K562 (cell line): ENCODE results near the gene INHBC. TPM values are rescaled to one million over a fixed set of nuclear protein-coding genes. Genes with fewer than 3 reads are reported as not detected.

ENCODE experiments used
- CGGBP1 ChIP-seq: fragments of 250-450 bp; sonication (Bioruptor Pico); IDR thresholded peaks from 2 replicates; pipeline ENCODE4 v1.9.0; 2021; ENCODE audit warnings: mild to moderate bottlenecking
- FOXK2 ChIP-seq, 2 experiments: fragments of 450-650 bp; IDR thresholded peaks in 1 of 2; conservative IDR thresholded peaks in 1 of 2; 2 replicates each; pipeline ENCODE4 v1.6.1; 2016; ENCODE audit warnings: low read depth in 2 of 2, mild to moderate bottlenecking in 1 of 2
- HCFC1 ChIP-seq: IDR thresholded peaks from 2 replicates; pipeline ENCODE4 v1.6.1; 2012; ENCODE audit warnings: low read depth, low read length, improper control_type of control experiment
- HDAC8 ChIP-seq: fragments of 450-650 bp; IDR thresholded peaks from 2 replicates; pipeline ENCODE4 v1.6.1; 2016; ENCODE audit warnings: mild to moderate bottlenecking, missing genetic modification characterization, moderate library complexity, missing compliant biosample characterization
- HDGF ChIP-seq: fragments of 450-650 bp; IDR thresholded peaks from 2 replicates; pipeline ENCODE4 v1.6.1; 2016
- JUN ChIP-seq, 2 experiments: sonication (generic) in 1 of 2; formaldehyde crosslinking in 1 of 2; IDR thresholded peaks; 2 replicates each; pipeline versions ENCODE4 v1.6.1 to v1.8.0; 2012 to 2022; ENCODE audit warnings: borderline replicate concordance in 2 of 2, mild to moderate bottlenecking in 2 of 2, improper control_type of control experiment in 1 of 2, low read depth in 1 of 2, low read length in 1 of 2, missing genetic modification reagents in 1 of 2
- NFIX ChIP-seq: fragments of 250-450 bp; sonication (Bioruptor Pico); IDR thresholded peaks from 2 replicates; pipeline ENCODE4 v1.4.0; 2020; ENCODE audit warnings: low read depth, mild to moderate bottlenecking, moderate library complexity
- NR2C2 ChIP-seq, 2 experiments: fragments of 200-800 bp in 1 of 2; sonication (Bioruptor generic) in 1 of 2; sonication (generic) in 1 of 2; formaldehyde crosslinking in 1 of 2; IDR thresholded peaks; 2 replicates each; pipeline versions ENCODE4 v1.6.1 to v1.8.0; 2016 to 2022; ENCODE audit warnings: mild to moderate bottlenecking in 1 of 2, missing compliant biosample characterization in 1 of 2, missing genetic modification characterization in 1 of 2, missing genetic modification reagents in 1 of 2
- PTRF ChIP-seq: fragments of 450-650 bp; IDR thresholded peaks from 2 replicates; pipeline ENCODE4 v1.6.1; 2016; ENCODE audit warnings: mild to moderate bottlenecking, missing genetic modification characterization, missing compliant biosample characterization
- RBFOX2 ChIP-seq: fragments of 200-400 bp; formaldehyde crosslinking; IDR thresholded peaks from 2 replicates; pipeline ENCODE4 v1.6.1; 2017; ENCODE audit warnings: low read depth, mild to moderate bottlenecking, low read length, moderate library complexity
- RBM15 ChIP-seq: fragments of 200-400 bp; formaldehyde crosslinking; IDR thresholded peaks from 2 replicates; pipeline ENCODE4 v1.6.1; 2018; ENCODE audit warnings: mild to moderate bottlenecking, low read length, moderate library complexity; ENCODE audit not compliant: insufficient read depth
- SAFB2 ChIP-seq: fragments of 200-400 bp; formaldehyde crosslinking; IDR thresholded peaks from 2 replicates; pipeline ENCODE4 v1.6.1; 2018; ENCODE audit warnings: borderline replicate concordance, low read length, low read depth, moderate library complexity; ENCODE audit not compliant: severe bottlenecking
- SNIP1 ChIP-seq: fragments of 450-650 bp; IDR thresholded peaks from 2 replicates; pipeline ENCODE4 v1.7.1; 2017; ENCODE audit warnings: low read depth, mild to moderate bottlenecking
- SP1 ChIP-seq: sonication (generic); formaldehyde crosslinking; IDR thresholded peaks from 2 replicates; pipeline ENCODE4 v1.8.1; 2022; ENCODE audit warnings: mild to moderate bottlenecking, missing genetic modification reagents
- USF2 ChIP-seq: sonication (generic); formaldehyde crosslinking; IDR thresholded peaks from 2 replicates; pipeline ENCODE4 v1.5.0; 2020; ENCODE audit warnings: missing genetic modification reagents
- VEZF1 ChIP-seq: fragments of 200-800 bp; sonication (Bioruptor generic); IDR thresholded peaks from 2 replicates; pipeline ENCODE4 v1.6.1; 2017; ENCODE audit warnings: missing genetic modification characterization, missing compliant biosample characterization
- polyA plus RNA-seq, 8 experiments: library from polyadenylated mRNA; depleted of rRNA in 4 of 8; stranded (reverse) in 5 of 8; unstranded in 3 of 8; fragments of >200 nt; fragmentation: Nextera tagmentation in 2 of 8; fragmentation: Illumina TruSeq in 1 of 8; extraction: Ambion mirVana in 2 of 8; extraction: Trizol in 1 of 8; gene quantifications; 2 replicates each; pipeline versions ENCODE4 v1.2.1 to v1.2.3, GENCODE V29; 2011 to 2014; ENCODE audit warnings: inconsistent platforms in 1 of 8, missing spikeins in 1 of 8
- total RNA-seq, 7 experiments: library from RNA; depleted of rRNA in 6 of 7; stranded (reverse); fragments of >200 nt in 6 of 7; fragmentation: Illumina TruSeq in 2 of 7; extraction: Trizol in 2 of 7; gene quantifications; 2 replicates each; pipeline versions ENCODE4 v1.2.1 to v1.2.3, GENCODE V29; 2011 to 2021; ENCODE audit warnings: low replicate concordance in 1 of 7
- TF ChIP-seq, protein P1 (sequence below): fragments of 250-450 bp; sonication (Bioruptor Pico); IDR thresholded peaks from 2 replicates; pipeline ENCODE4 v1.9.0; 2021; ENCODE audit warnings: mild to moderate bottlenecking, inconsistent platforms
- TF ChIP-seq, protein P2 (sequence below): fragments of 250-450 bp; sonication (Bioruptor Pico); IDR thresholded peaks from 2 replicates; pipeline ENCODE4 v1.8.0; 2022; ENCODE audit warnings: inconsistent platforms

The INHBC gene
- total and polyA plus RNA-seq, 9 of the 15 experiments (the other 6 are each of a cell fraction or from before 2014, with no cell fraction given), result 0.07 to 0.24 (median 0.15) TPM; not detected in 4

DNA sequence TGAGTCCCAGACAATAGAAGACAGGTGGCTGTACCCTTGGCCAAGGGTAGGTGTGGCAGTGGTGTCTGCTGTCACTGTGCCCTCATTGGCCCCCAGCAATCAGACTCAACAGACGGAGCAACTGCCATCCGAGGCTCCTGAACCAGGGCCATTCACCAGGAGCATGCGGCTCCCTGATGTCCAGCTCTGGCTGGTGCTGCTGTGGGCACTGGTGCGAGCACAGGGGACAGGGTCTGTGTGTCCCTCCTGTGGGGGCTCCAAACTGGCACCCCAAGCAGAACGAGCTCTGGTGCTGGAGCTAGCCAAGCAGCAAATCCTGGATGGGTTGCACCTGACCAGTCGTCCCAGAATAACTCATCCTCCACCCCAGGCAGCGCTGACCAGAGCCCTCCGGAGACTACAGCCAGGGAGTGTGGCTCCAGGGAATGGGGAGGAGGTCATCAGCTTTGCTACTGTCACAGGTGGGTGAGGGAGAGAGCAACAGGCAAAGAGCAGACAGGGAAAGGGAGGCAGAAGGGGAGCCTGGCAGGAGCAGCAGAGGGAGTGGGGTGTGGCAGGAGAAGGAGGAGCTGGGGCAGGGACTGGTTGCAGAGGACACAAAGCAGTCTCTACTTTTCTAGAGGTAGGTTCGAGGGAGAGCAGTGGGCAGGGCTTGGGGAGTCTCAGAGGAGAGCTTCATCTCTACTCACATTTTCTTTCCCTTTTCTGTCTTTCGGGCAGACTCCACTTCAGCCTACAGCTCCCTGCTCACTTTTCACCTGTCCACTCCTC lies 21.0 kb downstream of the INHBC start (continued):
- TF ChIP-seq, protein P1, sequence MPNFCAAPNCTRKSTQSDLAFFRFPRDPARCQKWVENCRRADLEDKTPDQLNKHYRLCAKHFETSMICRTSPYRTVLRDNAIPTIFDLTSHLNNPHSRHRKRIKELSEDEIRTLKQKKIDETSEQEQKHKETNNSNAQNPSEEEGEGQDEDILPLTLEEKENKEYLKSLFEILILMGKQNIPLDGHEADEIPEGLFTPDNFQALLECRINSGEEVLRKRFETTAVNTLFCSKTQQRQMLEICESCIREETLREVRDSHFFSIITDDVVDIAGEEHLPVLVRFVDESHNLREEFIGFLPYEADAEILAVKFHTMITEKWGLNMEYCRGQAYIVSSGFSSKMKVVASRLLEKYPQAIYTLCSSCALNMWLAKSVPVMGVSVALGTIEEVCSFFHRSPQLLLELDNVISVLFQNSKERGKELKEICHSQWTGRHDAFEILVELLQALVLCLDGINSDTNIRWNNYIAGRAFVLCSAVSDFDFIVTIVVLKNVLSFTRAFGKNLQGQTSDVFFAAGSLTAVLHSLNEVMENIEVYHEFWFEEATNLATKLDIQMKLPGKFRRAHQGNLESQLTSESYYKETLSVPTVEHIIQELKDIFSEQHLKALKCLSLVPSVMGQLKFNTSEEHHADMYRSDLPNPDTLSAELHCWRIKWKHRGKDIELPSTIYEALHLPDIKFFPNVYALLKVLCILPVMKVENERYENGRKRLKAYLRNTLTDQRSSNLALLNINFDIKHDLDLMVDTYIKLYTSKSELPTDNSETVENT (CRISPR knock-in tag), result no peak
- no peak for TF ChIP-seq PTRF (tag)
- peak; percentile 86 for TF ChIP-seq RBFOX2
- no peak for TF ChIP-seq JUN (IDR thresholded peaks at IDR 0.05; ENCODE audit: borderline replicate concordance, low read depth, low read length)
- 0 out of 2 replicates have a peak, but pooled peaks have one; percentile 15 for TF ChIP-seq JUN (CRISPR knock-in tag; IDR thresholded peaks at IDR 0.05; ENCODE audit: borderline replicate concordance)
- no peak for TF ChIP-seq RBM15
- TF ChIP-seq, protein P2, sequence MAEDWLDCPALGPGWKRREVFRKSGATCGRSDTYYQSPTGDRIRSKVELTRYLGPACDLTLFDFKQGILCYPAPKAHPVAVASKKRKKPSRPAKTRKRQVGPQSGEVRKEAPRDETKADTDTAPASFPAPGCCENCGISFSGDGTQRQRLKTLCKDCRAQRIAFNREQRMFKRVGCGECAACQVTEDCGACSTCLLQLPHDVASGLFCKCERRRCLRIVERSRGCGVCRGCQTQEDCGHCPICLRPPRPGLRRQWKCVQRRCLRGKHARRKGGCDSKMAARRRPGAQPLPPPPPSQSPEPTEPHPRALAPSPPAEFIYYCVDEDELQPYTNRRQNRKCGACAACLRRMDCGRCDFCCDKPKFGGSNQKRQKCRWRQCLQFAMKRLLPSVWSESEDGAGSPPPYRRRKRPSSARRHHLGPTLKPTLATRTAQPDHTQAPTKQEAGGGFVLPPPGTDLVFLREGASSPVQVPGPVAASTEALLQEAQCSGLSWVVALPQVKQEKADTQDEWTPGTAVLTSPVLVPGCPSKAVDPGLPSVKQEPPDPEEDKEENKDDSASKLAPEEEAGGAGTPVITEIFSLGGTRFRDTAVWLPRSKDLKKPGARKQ (CRISPR knock-in tag), result no peak
- no peak for TF ChIP-seq SAFB2
- no peak for TF ChIP-seq VEZF1 (CRISPR knock-in tag)
- TF ChIP-seq SNIP1, result no peak
- no peak for TF ChIP-seq NFIX
- peak; percentile 79; the same call in 1 of the 2 replicates for TF ChIP-seq HDGF
- no peak for TF ChIP-seq USF2 (CRISPR knock-in tag)
- TF ChIP-seq SP1 (CRISPR knock-in tag), result 0 out of 2 replicates have a peak, but pooled peaks have one; percentile 9
- 0 out of 2 replicates have a peak, but pooled peaks have one; percentile 21 for TF ChIP-seq HDAC8
- TF ChIP-seq FOXK2 (conservative IDR thresholded peaks at IDR 0.05 in 1 of 2, IDR thresholded peaks at IDR 0.05 in 1 of 2; ENCODE audit: low read depth in 2 of 2), result 0 out of 4 replicates have a peak, but pooled peaks of 1 of the 2 experiments have one; percentile 3
- no peak for TF ChIP-seq HCFC1
- no peak for TF ChIP-seq CGGBP1
- TF ChIP-seq NR2C2 (CRISPR knock-in tag; IDR thresholded peaks at IDR 0.05), result peak; percentile 40; the same call in 1 of the 2 replicates
- no peak for TF ChIP-seq NR2C2 (tag; IDR thresholded peaks at IDR 0.05)
